CD4-positive, alpha-beta T cell (primary cell): ENCODE results near the gene GPAM. TPM values are rescaled to one million over a fixed set of nuclear protein-coding genes. Genes with fewer than 3 reads are reported as not detected.

Experiments used
- ATAC-seq: fragments of 200-7000 bp; cut with Tn5 transposase; one replicate; pipeline ENCODE4 v1.10.0; 2022; ENCODE audit warnings: mild to moderate bottlenecking; ENCODE audit not compliant: poor library complexity
- CTCF ChIA-PET: fragments of 350-600 bp; sonication (Branson Sonifier 250); formaldehyde crosslinking; loops from one replicate; lab custom pipeline; 2021; ENCODE audit warnings: antibody characterized with exemption, inconsistent platforms; lab: Charles Lee
- POLR2A ChIA-PET: fragments of 350-600 bp; sonication (Branson Sonifier 250); formaldehyde crosslinking; loops from one replicate; lab custom pipeline; 2021; ENCODE audit warnings: antibody characterized with exemption, inconsistent platforms; lab: Charles Lee
- DNase-seq, 14 experiments: peaks; one replicate each; pipeline ENCODE4 v3.0.0-alpha.2; 2013 to 2020; ENCODE audit warnings: mixed read lengths in 2 of 14
- H3K27ac ChIP-seq, 2 donors: one replicate each; pipeline versions ENCODE4 v1.5.1 to v1.7.0; 2013; ENCODE audit warnings: low read length in 2 of 2, low read depth in 1 of 2, mild to moderate bottlenecking in 1 of 2
- H3K27me3 ChIP-seq, 2 experiments: 1 replicate in 1 of 2; 2 replicates in 1 of 2; pipeline versions ENCODE4 v1.6.1 to v1.7.0; 2013; ENCODE audit warnings: low read length in 2 of 2, control low read depth in 1 of 2, mild to moderate bottlenecking in 1 of 2, moderate library complexity in 1 of 2; ENCODE audit not compliant: insufficient read depth in 2 of 2, control insufficient read depth in 1 of 2
- H3K36me3 ChIP-seq: one replicate; pipeline ENCODE4 v1.6.1; 2013; ENCODE audit warnings: low read length, control low read depth; ENCODE audit not compliant: insufficient read depth
- H3K4me1 ChIP-seq: one replicate; pipeline ENCODE4 v1.6.1; 2013; ENCODE audit warnings: low read length, control low read depth; ENCODE audit not compliant: insufficient read depth
- H3K4me3 ChIP-seq: one replicate; pipeline ENCODE4 v1.5.1; 2013; ENCODE audit warnings: mild to moderate bottlenecking, low read length, moderate library complexity
- H3K9me3 ChIP-seq, 2 experiments: 1 replicate in 1 of 2; 2 replicates in 1 of 2; pipeline versions ENCODE4 v1.6.1 to v1.7.0; 2013; ENCODE audit warnings: low read length in 2 of 2, mild to moderate bottlenecking in 2 of 2, control low read depth in 1 of 2, moderate library complexity in 1 of 2; ENCODE audit not compliant: control insufficient read depth in 1 of 2, insufficient read depth in 1 of 2
- H3K27ac Mint-ChIP-seq: one replicate; pipeline ENCODE4 v1.8.0; 2020; ENCODE audit warnings: mixed read lengths
- H3K27me3 Mint-ChIP-seq: one replicate; pipeline ENCODE4 v1.8.0; 2021; ENCODE audit warnings: mixed read lengths
- H3K36me3 Mint-ChIP-seq: one replicate; pipeline ENCODE4 v1.8.0; 2021; ENCODE audit warnings: low read depth, mixed read lengths
- H3K4me1 Mint-ChIP-seq: one replicate; pipeline ENCODE4 v1.8.0; 2021; ENCODE audit warnings: low read depth, mixed read lengths
- H3K4me3 Mint-ChIP-seq: one replicate; pipeline ENCODE4 v1.8.0; 2020; ENCODE audit warnings: mild to moderate bottlenecking, mixed read lengths
- H3K9me3 Mint-ChIP-seq: one replicate; pipeline ENCODE4 v1.8.0; 2020; ENCODE audit warnings: mixed read lengths
- CTCF ChIP-seq: fragments of 200-600 bp; IDR thresholded peaks from one replicate; pipeline ENCODE4 v1.8.0; 2022; ENCODE audit warnings: antibody characterized with exemption, mild to moderate bottlenecking
- intact Hi-C, 2 experiments: fragments of 100-400 bp; cut with DNase I in 1 of 2; cut with micrococcal nuclease in 1 of 2; formaldehyde crosslinking; loops; one replicate each; pipeline versions ENCODE4 v1.15.1 to v1.9.0; 2023 to 2025; cut with DNase I, micrococcal nuclease
- total RNA-seq, 174 experiments: library from RNA in 2 of 174; stranded (reverse) in 2 of 174; gene quantifications; one replicate each; pipeline ENCODE4 v1.2.3 and lab custom pipeline; 2021 to 2026

GPAM gene
- total RNA-seq, 2 experiments from 2014 or later: 4.8 to 6.7 TPM

DNA sequence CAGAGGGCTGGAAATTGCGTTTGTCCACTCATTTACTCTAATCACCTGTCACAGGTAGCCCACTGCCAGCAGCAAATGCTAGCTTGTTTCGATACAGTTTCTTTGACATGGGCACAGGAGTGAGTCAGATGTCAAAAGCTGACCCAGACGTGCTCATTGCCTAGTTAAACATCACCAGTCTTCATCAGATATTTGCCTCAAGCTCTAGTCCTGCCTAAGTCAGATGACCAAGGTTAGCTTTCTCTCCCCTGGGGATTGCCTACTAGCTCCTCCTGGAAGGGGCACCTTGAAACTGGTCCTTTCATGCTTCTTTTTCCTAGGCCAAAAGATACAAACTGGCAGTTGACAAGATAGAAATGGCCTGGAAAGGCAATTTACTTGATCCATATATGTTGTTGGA is 35.2 kb downstream of the GPAM start:
- peaks cover 24% of the 10 kb centered on the region for H3K36me3 Mint-ChIP-seq
- no peaks in the 10 kb centered on the region for H3K4me1 Mint-ChIP-seq
- no peak overlapping the region for H3K27ac ChIP-seq
- no peaks in the 10 kb centered on the region for H3K27me3 ChIP-seq
- no peaks in the 10 kb centered on the region for H3K9me3 Mint-ChIP-seq
- CTCF ChIA-PET: no interaction called here
- H3K36me3 ChIP-seq: peaks cover 4% of the 10 kb centered on the region
- no peak overlapping the region for H3K27ac Mint-ChIP-seq
- no peaks in the 10 kb centered on the region for H3K27me3 Mint-ChIP-seq
- no peak overlapping the region for H3K4me3 Mint-ChIP-seq
- no peak for TF ChIP-seq CTCF
- DNase-seq (no peak), ATAC-seq (no peak)
- POLR2A ChIA-PET: interaction anchor here (1.2 kb wide), 1 partner anchor 36 kb away, joined by 3 read pairs; the partner anchor contains the start of gene GPAM
- H3K9me3 ChIP-seq: no peaks in the 10 kb centered on the region
- intact Hi-C loops: no loop called here
- H3K4me3 ChIP-seq: no peak overlapping the region
- no peaks in the 10 kb centered on the region for H3K4me1 ChIP-seq

- peaks cover 16% of the 10 kb centered on the region for H3K36me3 Mint-ChIP-seq
- no peak for DNase-seq
- H3K9me3 ChIP-seq: no peaks in the 10 kb centered on the region
- H3K36me3 ChIP-seq: no peaks in the 10 kb centered on the region
- TF ChIP-seq CTCF: no peak
- H3K27me3 ChIP-seq: no peaks in the 10 kb centered on the region
- H3K9me3 Mint-ChIP-seq: no peaks in the 10 kb centered on the region
- ATAC-seq: no peak
- no peaks in the 10 kb centered on the region for H3K27me3 Mint-ChIP-seq
- no peak overlapping the region for H3K4me3 Mint-ChIP-seq
- H3K4me1 Mint-ChIP-seq: no peaks in the 10 kb centered on the region
- intact Hi-C loops: no loop called here
- ChIA-PET POLR2A (no interaction called here), CTCF (no interaction called here)
- no peak overlapping the region for H3K27ac ChIP-seq
- no peaks in the 10 kb centered on the region for H3K4me1 ChIP-seq
- no peak overlapping the region for H3K27ac Mint-ChIP-seq
- no peak overlapping the region for H3K4me3 ChIP-seq
These were observed 36.8 kb downstream of the GPAM start for GRCh38 chr10:112146799-112147198.

GRCh38 chr10:112145263-112145662 is 38.3 kb downstream of the GPAM start:
- Histone ChIP-seq H3K9me3 (no peaks in the 10 kb centered on the region), H3K4me1 (peaks cover 2% of the 10 kb centered on the region), H3K27me3 (no peaks in the 10 kb centered on the region), H3K27ac (no peak overlapping the region), H3K4me3 (no peak overlapping the region), H3K36me3 (no peaks in the 10 kb centered on the region)
- no peaks in the 10 kb centered on the region for H3K9me3 Mint-ChIP-seq
- H3K4me3 Mint-ChIP-seq: no peak overlapping the region
- DNase-seq (no peak), ATAC-seq (no peak)
- TF ChIP-seq CTCF: no peak
- H3K4me1 Mint-ChIP-seq: no peaks in the 10 kb centered on the region
- no peaks in the 10 kb centered on the region for H3K27me3 Mint-ChIP-seq
- POLR2A ChIA-PET: no interaction called here
- CTCF ChIA-PET: no interaction called here
- H3K27ac Mint-ChIP-seq: no peak overlapping the region
- intact Hi-C loops: no loop called here
- peaks cover 10% of the 10 kb centered on the region for H3K36me3 Mint-ChIP-seq
